GM12878 (cell line): Measurements from ENCODE around the gene P2RX6. TPM values are rescaled to one million over a fixed set of nuclear protein-coding genes. Genes with fewer than 3 reads are reported as not detected.
A peak's percentile ranks its signal among the peaks of the same experiment; 100 is the strongest.

ENCODE experiments used
- ATAC-seq: fragments of 200-7000 bp; cut with Tn5 transposase; 3 replicates; pipeline ENCODE4 v1.9.1; 2020; ENCODE audit warnings: mild to moderate bottlenecking, moderate library complexity
- BruUV-seq: library from RNA; stranded (reverse); fragments of 400-500 nt; replicated peaks from 2 replicates; lab custom pipeline; 2021; lab: Mats Ljungman, UMichigan
- CTCF ChIA-PET: fragments of 300-600 bp; sonication (Branson Sonifier 250); formaldehyde crosslinking; extraction: SDS; loops from one replicate; lab custom pipeline; 2021; ENCODE audit warnings: inconsistent platforms; lab: Yijun Ruan, JAX
- POLR2A ChIA-PET: fragments of 350-600 bp; formaldehyde crosslinking; extraction: SDS; loops from one replicate; lab custom pipeline; 2021; ENCODE audit warnings: inconsistent platforms; lab: Charles Lee
- RAD21 ChIA-PET: fragments of 300-600 bp; sonication (Branson Sonifier 250); formaldehyde crosslinking; loops from one replicate; lab custom pipeline; 2023; ENCODE audit warnings: antibody characterized with exemption; ENCODE audit not compliant: unreplicated experiment; lab: Charles Lee
- SMC1A ChIA-PET: fragments of 300-600 bp; sonication (Branson Sonifier 250); formaldehyde crosslinking; loops from one replicate; lab custom pipeline; 2023; ENCODE audit not compliant: unreplicated experiment, uncharacterized antibody; lab: Charles Lee
- DNase-seq: peaks from one replicate; pipeline ENCODE4 v3.0.0-alpha.2; 2011; ENCODE audit warnings: low read depth, low spot score
- FAIRE-seq: peaks from 3 replicates; lab custom pipeline; 2011; peaks lifted over from hg19 to GRCh38; lab: Jason Lieb, UNC
- H2AFZ ChIP-seq: 2 replicates; pipeline ENCODE4 v1.6.0; 2011; ENCODE audit warnings: low read depth, low read length, control low read depth; ENCODE audit not compliant: control insufficient read depth
- H3K27ac ChIP-seq: 2 replicates; pipeline ENCODE4 v1.5.1; 2011; ENCODE audit warnings: control low read depth; ENCODE audit not compliant: control insufficient read depth, insufficient read depth
- H3K27me3 ChIP-seq, 2 experiments: replicated peaks in 1 of 2; 2 replicates each; pipeline versions ENCODE4 v1.6.0 to v1.6.1; 2011; ENCODE audit warnings: low read length in 1 of 2; ENCODE audit not compliant: control insufficient read depth in 2 of 2, insufficient read depth in 2 of 2
- H3K36me3 ChIP-seq, 2 experiments: 2 replicates each; pipeline ENCODE4 v1.5.1; 2011; ENCODE audit warnings: low read length in 1 of 2; ENCODE audit not compliant: control insufficient read depth in 2 of 2, insufficient read depth in 2 of 2
- H3K4me1 ChIP-seq: 2 replicates; pipeline ENCODE4 v1.6.1; 2011; ENCODE audit warnings: mild to moderate bottlenecking, low read length, moderate library complexity, mixed read lengths; ENCODE audit not compliant: control insufficient read depth, insufficient read depth
- H3K4me2 ChIP-seq: 2 replicates; pipeline ENCODE4 v1.6.0; 2011; ENCODE audit warnings: control low read depth; ENCODE audit not compliant: control insufficient read depth, insufficient read depth
- H3K4me3 ChIP-seq: fragments of 200-600 bp; sonication (generic); 2 replicates; pipeline ENCODE4 v1.5.1; 2016
- H3K79me2 ChIP-seq: 2 replicates; pipeline ENCODE4 v1.6.0; 2011; ENCODE audit warnings: low read length; ENCODE audit not compliant: control insufficient read depth, insufficient read depth
- H3K9ac ChIP-seq: 2 replicates; pipeline ENCODE4 v1.8.0; 2011; ENCODE audit warnings: low read length, control low read depth, mixed read lengths; ENCODE audit not compliant: control insufficient read depth, insufficient read depth
- H3K9me3 ChIP-seq: replicated peaks from 3 replicates; pipeline ENCODE4 v1.5.1; 2011; ENCODE audit warnings: mild to moderate bottlenecking, low read length; ENCODE audit not compliant: control insufficient read depth, insufficient read depth
- H4K20me1 ChIP-seq: 2 replicates; pipeline ENCODE4 v1.6.0; 2011; ENCODE audit not compliant: control insufficient read depth, insufficient read depth
- ATF7 ChIP-seq: fragments of 450-650 bp; IDR thresholded peaks from 2 replicates; pipeline ENCODE4 v1.6.1; 2016; ENCODE audit warnings: low read depth, mild to moderate bottlenecking
- CREM ChIP-seq: IDR thresholded peaks from 2 replicates; pipeline ENCODE4 v1.6.1; 2014; ENCODE audit warnings: antibody characterized with exemption, low read depth
- EGR1 ChIP-seq, 2 experiments: IDR thresholded peaks; 1 replicate in 1 of 2; 2 replicates in 1 of 2; pipeline ENCODE4 v1.6.1; 2011 to 2012; ENCODE audit warnings: low read depth in 2 of 2, low read length in 2 of 2, borderline replicate concordance in 1 of 2, mild to moderate bottlenecking in 1 of 2, moderate library complexity in 1 of 2
- MTA2 ChIP-seq: fragments of 450-650 bp; IDR thresholded peaks from 2 replicates; pipeline ENCODE4 v1.6.1; 2016; ENCODE audit warnings: low read depth, mild to moderate bottlenecking, moderate library complexity
- MYB ChIP-seq: fragments of 150-350 bp; IDR thresholded peaks from 2 replicates; pipeline ENCODE4 v1.6.1; 2014; ENCODE audit warnings: mild to moderate bottlenecking, low read depth, low read length, borderline replicate concordance
- PAX5 ChIP-seq: IDR thresholded peaks from 2 replicates; pipeline ENCODE4 v1.6.1; 2011; ENCODE audit warnings: low read depth, low read length, borderline replicate concordance
- POLR2AphosphoS2 ChIP-seq: IDR thresholded peaks from 2 replicates; pipeline ENCODE4 v1.6.1; 2011; ENCODE audit warnings: low read depth, mild to moderate bottlenecking, low read length, improper control_type of control experiment, moderate library complexity
- RUNX3 ChIP-seq: IDR thresholded peaks from 2 replicates; pipeline ENCODE4 v1.6.1; 2012; ENCODE audit warnings: low read length, inconsistent platforms
- SREBF1 ChIP-seq: IDR thresholded peaks from 2 replicates; pipeline ENCODE4 v1.6.1; 2012; ENCODE audit warnings: mild to moderate bottlenecking, low read length
- USF1 ChIP-seq: IDR thresholded peaks from 2 replicates; pipeline ENCODE4 v1.6.1; 2011; ENCODE audit warnings: borderline replicate concordance, low read depth, mild to moderate bottlenecking, moderate library complexity, mixed read lengths, low read length; ENCODE audit not compliant: insufficient read depth; ENCODE audit errors: extremely low read length
- USF2 ChIP-seq: IDR thresholded peaks from 2 replicates; pipeline ENCODE4 v1.6.1; 2011; ENCODE audit warnings: low read depth, low read length, improper control_type of control experiment, borderline replicate concordance
- ZNF24 ChIP-seq: fragments of 450-650 bp; IDR thresholded peaks from 2 replicates; pipeline ENCODE4 v1.6.1; 2017; ENCODE audit warnings: antibody characterized with exemption, mild to moderate bottlenecking
- ZNF384 ChIP-seq: IDR thresholded peaks from 2 replicates; pipeline ENCODE4 v1.6.1; 2012; ENCODE audit warnings: low read depth, mild to moderate bottlenecking, low read length, improper control_type of control experiment, borderline replicate concordance
- WGBS: methylation state at CpG from one replicate; pipeline ENCODE4 v1.1.6; 2016; ENCODE audit warnings: low lambda C conversion rate; ENCODE audit not compliant: insufficient replicate concordance, insufficient coverage; ENCODE audit errors: missing lambda C conversion rate; 5-methylcytosine and 5-hydroxymethylcytosine counted together
- in situ Hi-C: fragments of 300-500 bp; cut with MboI; formaldehyde crosslinking; loops from 9 replicates; pipeline ENCODE4 v1.14.3; 2018; ENCODE audit warnings: mixed read lengths
- intact Hi-C: fragments of 100-400 bp; cut with micrococcal nuclease; formaldehyde crosslinking; loops from one replicate; pipeline ENCODE4 v1.14.2; 2022; ENCODE audit not compliant: unreplicated experiment
- polyA plus RNA-seq, 11 experiments: library from polyadenylated mRNA; depleted of rRNA in 4 of 11; unstranded in 6 of 11; stranded (reverse) in 5 of 11; fragments of >200 nt; fragmentation: Nextera tagmentation in 4 of 11; fragmentation: Illumina TruSeq in 1 of 11; extraction: Ambion mirVana in 4 of 11; extraction: Trizol in 1 of 11; gene quantifications; 1 replicate in 1 of 11; 2 replicates in 10 of 11; pipeline versions ENCODE4 v1.2.1 to v1.2.3, GENCODE V29; 2011 to 2016; ENCODE audit warnings: inconsistent platforms in 2 of 11, missing spikeins in 2 of 11, low read depth in 1 of 11
- total RNA-seq, 4 experiments: library from RNA; depleted of rRNA in 3 of 4; stranded (reverse); fragments of >200 nt in 3 of 4; fragmentation: Illumina TruSeq in 1 of 4; extraction: Trizol in 1 of 4; gene quantifications; 2 replicates each; pipeline versions ENCODE4 v1.2.1 to v1.2.3, GENCODE V29; 2013 to 2021
- TF ChIP-seq, protein P1 (sequence below): IDR thresholded peaks from 2 replicates; pipeline ENCODE4 v1.6.1; 2012; ENCODE audit warnings: low read length, inconsistent platforms

Gene P2RX6
- total and polyA plus RNA-seq, 10 of the 15 experiments (the other 5 are each of a cell fraction or from before 2014, with no cell fraction given) = 0.03 to 0.21 (median 0.07) TPM; not detected in 5

GRCh38 chr22:20979243-20979809 lies 35.6 kb upstream of the P2RX6 start:
- peaks cover 10% of the 10 kb centered on the region; the same call in 1 of the 2 replicates for H3K4me1 ChIP-seq
- intact Hi-C loops = no loop called here
- H3K4me3 ChIP-seq = no peak overlapping the region
- H3K4me2 ChIP-seq = no peak overlapping the region
- 42% methylated on average over 39 of the region's 39 CpGs for WGBS
- no peak overlapping the region for H3K27ac ChIP-seq
- no peak overlapping the region; the same call in 1 of the 2 replicates for H2AFZ ChIP-seq
- H3K9me3 ChIP-seq = peaks cover 6% of the 10 kb centered on the region; the same call in 2 of the 3 replicates
- no peaks in the 10 kb centered on the region for H3K27me3 ChIP-seq
- no peak for TF ChIP-seq ATF7
- no peak for TF ChIP-seq ZNF384
- peak; percentile 48 for TF ChIP-seq USF1
- TF ChIP-seq, all 136 proteins: peak for 1
- Histone ChIP-seq H3K79me2 (peaks cover 16% of the 10 kb centered on the region), H4K20me1 (no peaks in the 10 kb centered on the region), H3K36me3 (no peaks in the 10 kb centered on the region), H3K9ac (no peak overlapping the region)
- ATAC-seq (no peak), DNase-seq (no peak), FAIRE-seq (no peak)
- BruUV-seq = no TSS peak
- ChIA-PET RAD21 (no interaction called here), SMC1A (interaction anchor here (1.9 kb wide), 1 partner anchor 23 kb away, joined by 4 read pairs; no protein-coding TSS in a partner anchor), POLR2A (no interaction called here), CTCF (no interaction called here)
- in situ Hi-C loops = no loop called here

- ATAC-seq = no peak
- TF ChIP-seq PAX5 (no peak), USF2 (no peak), EGR1 (IDR thresholded peaks at IDR 0.05; ENCODE audit: borderline replicate concordance in 1 of 2, low read depth in 2 of 2, low read length in 2 of 2) (no peak), SREBF1 (no peak), ZNF24 (no peak), POLR2AphosphoS2 (no peak), RUNX3 (no peak), MYB (no peak), CREM (no peak), MTA2 (no peak)
- TF ChIP-seq, protein P1, sequence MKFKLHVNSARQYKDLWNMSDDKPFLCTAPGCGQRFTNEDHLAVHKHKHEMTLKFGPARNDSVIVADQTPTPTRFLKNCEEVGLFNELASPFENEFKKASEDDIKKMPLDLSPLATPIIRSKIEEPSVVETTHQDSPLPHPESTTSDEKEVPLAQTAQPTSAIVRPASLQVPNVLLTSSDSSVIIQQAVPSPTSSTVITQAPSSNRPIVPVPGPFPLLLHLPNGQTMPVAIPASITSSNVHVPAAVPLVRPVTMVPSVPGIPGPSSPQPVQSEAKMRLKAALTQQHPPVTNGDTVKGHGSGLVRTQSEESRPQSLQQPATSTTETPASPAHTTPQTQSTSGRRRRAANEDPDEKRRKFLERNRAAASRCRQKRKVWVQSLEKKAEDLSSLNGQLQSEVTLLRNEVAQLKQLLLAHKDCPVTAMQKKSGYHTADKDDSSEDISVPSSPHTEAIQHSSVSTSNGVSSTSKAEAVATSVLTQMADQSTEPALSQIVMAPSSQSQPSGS = no peak
Measured at GRCh38 chr22:20979940-20980453, 35.0 kb upstream of the P2RX6 start.

More at GRCh38 chr22:20979940-20980453, 35.0 kb upstream of the P2RX6 start:
- Histone ChIP-seq H3K27ac (no peak overlapping the region), H3K9me3 (peaks cover 6% of the 10 kb centered on the region; the same call in 2 of the 3 replicates), H3K4me3 (no peak overlapping the region), H3K79me2 (peaks cover 16% of the 10 kb centered on the region), H3K4me2 (no peak overlapping the region), H3K27me3 (no peaks in the 10 kb centered on the region), H4K20me1 (no peaks in the 10 kb centered on the region), H3K36me3 (no peaks in the 10 kb centered on the region), H3K9ac (no peak overlapping the region), H2AFZ (no peak overlapping the region), H3K4me1 (peaks cover 10% of the 10 kb centered on the region; the same call in 1 of the 2 replicates)
- ChIA-PET SMC1A (interaction anchor here (1.9 kb wide), 1 partner anchor 23 kb away, joined by 4 read pairs; no protein-coding TSS in a partner anchor), RAD21 (no interaction called here), CTCF (no interaction called here), POLR2A (interaction anchor here (0.5 kb wide), 1 partner anchor 1435 kb away, joined by 3 read pairs; no protein-coding TSS in a partner anchor)
- BruUV-seq = no TSS peak
- no peak for FAIRE-seq
- in situ Hi-C loops (no loop called here), intact Hi-C loops (no loop called here)
- no peak for DNase-seq
- 91% methylated on average over 12 of the region's 13 CpGs for whole genome bisulfite sequencing
